ENCODE data around the gene POTEH.
"Not testable (repeated sequence)": the region's sequence is repeated elsewhere in the genome, so short reads cannot be mapped to it uniquely, and the experiment has no call there.

POTEH gene

GRCh38 chr22:15738157-15738908 is 48.5 kb downstream of the POTEH start:
- DNase-seq (ENCODE audit: low read depth in 2 of 2) = not testable (repeated sequence)

GRCh38 chr22:15738909-15739391 is 49.1 kb downstream of the POTEH start:
- not testable (repeated sequence) for DNase-seq (ENCODE audit: low read depth in 2 of 2)

- DNase-seq (ENCODE audit: low read depth in 2 of 2) = not testable (repeated sequence)
Measured at GRCh38 chr22:15747636-15748323, 58.0 kb downstream of the POTEH start.

GRCh38 chr22:15749181-15749970 is 59.5 kb downstream of the POTEH start:
- DNase-seq (ENCODE audit: low read depth in 2 of 2) = not testable (repeated sequence)

DNA sequence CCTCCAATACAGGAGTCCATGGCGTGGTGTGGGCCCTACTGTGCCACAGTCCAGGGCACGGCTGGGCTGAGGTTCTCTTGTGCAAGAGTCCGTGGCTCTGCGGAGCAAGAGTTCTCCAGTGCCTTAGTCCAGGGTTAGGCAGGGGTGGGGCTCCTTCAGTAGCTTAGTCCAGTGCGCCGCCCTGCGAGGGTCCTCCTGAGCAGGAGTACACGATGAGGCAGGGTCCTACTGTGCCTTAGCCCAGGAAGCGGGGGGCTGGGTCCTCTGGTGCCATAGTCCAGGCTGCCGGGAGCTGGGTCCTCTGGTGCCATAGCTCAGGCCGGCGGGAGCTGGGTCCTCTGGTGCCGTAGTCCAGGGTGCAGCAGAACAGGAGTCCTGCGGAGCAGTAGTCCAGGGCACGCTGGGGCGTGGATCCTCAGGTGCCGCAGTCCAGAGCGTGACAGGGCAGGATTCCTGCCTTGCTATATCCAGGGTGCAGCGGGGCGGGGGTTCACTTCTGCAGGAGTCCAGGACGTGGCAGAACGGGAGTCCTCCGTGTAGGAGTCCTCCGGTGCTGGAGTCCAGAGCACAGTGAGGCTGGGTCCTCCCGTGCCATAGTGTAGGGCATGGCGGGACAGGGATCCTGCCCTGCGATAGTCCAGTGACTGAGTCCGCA is 69.7 kb downstream of the POTEH start:
- DNase-seq (ENCODE audit: low read depth in 2 of 2) = not testable (repeated sequence)

- not testable (repeated sequence) for DNase-seq (ENCODE audit: low read depth in 2 of 2)
Measured at GRCh38 chr22:15760388-15761150, 70.7 kb downstream of the POTEH start.

GRCh38 chr22:15761151-15761777 is 71.4 kb downstream of the POTEH start:
- not testable (repeated sequence) for DNase-seq (ENCODE audit: low read depth in 2 of 2)

DNA sequence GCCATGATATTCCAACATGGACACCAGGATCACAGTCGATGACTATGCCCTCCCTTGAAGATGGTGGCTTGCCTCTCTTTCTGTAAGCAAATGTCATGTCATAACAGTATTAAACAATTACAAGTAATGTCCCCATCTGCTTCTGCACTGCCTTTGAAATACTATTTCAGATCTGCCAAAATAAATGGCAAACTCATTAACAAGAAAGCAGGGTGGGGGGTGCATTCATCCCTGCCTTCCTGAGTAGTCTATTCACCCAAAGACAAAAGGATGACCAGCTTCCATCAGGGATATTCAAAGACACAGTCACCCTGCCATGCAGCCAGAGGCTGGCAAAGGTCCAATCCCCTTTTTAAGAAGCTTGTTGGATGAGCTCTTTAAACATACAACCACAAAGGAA is 73.7 kb downstream of the POTEH start:
- not testable (repeated sequence) for DNase-seq (ENCODE audit: low read depth in 2 of 2)
